ENCODE data around the gene ENTPD7.

DNA sequence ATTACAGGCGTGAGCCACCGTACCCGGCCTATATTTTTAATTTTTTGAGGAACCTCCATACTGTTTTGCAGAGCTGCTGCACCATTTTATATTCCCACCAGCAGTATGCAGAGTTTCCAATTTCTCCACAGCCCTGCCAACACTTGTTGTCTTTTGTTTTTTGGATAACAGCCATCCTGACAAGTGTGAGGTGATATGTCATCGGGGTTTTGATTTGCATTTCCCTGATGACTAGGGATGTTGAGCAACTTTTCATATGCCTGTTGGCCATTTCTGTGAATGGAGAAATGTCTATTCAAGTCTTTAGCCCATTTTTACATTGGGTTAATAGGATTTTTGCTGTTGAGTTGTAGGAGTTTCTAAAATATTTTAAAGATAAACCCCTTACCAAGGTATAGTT is 22.2 kb downstream of the ENTPD7 start:
- TF ChIP-seq, protein P1, sequence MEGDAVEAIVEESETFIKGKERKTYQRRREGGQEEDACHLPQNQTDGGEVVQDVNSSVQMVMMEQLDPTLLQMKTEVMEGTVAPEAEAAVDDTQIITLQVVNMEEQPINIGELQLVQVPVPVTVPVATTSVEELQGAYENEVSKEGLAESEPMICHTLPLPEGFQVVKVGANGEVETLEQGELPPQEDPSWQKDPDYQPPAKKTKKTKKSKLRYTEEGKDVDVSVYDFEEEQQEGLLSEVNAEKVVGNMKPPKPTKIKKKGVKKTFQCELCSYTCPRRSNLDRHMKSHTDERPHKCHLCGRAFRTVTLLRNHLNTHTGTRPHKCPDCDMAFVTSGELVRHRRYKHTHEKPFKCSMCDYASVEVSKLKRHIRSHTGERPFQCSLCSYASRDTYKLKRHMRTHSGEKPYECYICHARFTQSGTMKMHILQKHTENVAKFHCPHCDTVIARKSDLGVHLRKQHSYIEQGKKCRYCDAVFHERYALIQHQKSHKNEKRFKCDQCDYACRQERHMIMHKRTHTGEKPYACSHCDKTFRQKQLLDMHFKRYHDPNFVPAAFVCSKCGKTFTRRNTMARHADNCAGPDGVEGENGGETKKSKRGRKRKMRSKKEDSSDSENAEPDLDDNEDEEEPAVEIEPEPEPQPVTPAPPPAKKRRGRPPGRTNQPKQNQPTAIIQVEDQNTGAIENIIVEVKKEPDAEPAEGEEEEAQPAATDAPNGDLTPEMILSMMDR (tag by site-specific recombination; IDR thresholded peaks at IDR 0.05): no peak
- TF ChIP-seq ZNF24 (tag by site-specific recombination; IDR thresholded peaks at IDR 0.05): no peak
- no peak for TF ChIP-seq SP2 (tag by site-specific recombination; IDR thresholded peaks at IDR 0.05)

Data from HEK293 (cell line).